Measurements from ENCODE around the gene MUSTN1. TPM values are rescaled to one million over a fixed set of nuclear protein-coding genes. Genes with fewer than 3 reads are reported as not detected.
A peak's percentile ranks its signal among the peaks of the same experiment; 100 is the strongest.

Gene MUSTN1
- total RNA-seq, 1 donor from 2014 or later = 2.0 TPM

DNA sequence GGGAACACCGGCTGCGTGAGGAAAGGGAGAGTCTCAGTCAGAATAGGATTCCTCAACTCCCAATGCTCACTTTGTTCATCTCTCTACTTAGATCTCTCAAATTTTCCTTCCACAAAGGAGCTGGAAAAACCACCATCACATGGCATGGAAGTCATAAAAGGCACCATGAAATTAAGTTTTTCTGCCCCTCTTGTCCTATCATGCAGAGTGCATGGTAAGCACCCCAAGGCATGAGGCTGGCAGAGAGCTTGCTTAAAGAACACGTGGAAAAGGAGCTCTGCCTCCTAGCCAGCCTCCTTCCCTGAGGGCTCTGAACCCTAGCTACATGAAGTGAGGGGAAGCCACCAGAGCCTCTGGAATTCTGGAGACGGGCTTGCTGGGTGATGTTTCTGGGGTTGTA is 44.8 kb upstream of the MUSTN1 start:
- TF ChIP-seq, protein P1, sequence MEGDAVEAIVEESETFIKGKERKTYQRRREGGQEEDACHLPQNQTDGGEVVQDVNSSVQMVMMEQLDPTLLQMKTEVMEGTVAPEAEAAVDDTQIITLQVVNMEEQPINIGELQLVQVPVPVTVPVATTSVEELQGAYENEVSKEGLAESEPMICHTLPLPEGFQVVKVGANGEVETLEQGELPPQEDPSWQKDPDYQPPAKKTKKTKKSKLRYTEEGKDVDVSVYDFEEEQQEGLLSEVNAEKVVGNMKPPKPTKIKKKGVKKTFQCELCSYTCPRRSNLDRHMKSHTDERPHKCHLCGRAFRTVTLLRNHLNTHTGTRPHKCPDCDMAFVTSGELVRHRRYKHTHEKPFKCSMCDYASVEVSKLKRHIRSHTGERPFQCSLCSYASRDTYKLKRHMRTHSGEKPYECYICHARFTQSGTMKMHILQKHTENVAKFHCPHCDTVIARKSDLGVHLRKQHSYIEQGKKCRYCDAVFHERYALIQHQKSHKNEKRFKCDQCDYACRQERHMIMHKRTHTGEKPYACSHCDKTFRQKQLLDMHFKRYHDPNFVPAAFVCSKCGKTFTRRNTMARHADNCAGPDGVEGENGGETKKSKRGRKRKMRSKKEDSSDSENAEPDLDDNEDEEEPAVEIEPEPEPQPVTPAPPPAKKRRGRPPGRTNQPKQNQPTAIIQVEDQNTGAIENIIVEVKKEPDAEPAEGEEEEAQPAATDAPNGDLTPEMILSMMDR (IDR thresholded peaks at IDR 0.05) = no peak
- H3K9me3 Mint-ChIP-seq (ENCODE audit: unreplicated experiment) = peaks cover 1% of the 10 kb centered on the region
- peaks cover 2% of the 10 kb centered on the region for H3K36me3 Mint-ChIP-seq (ENCODE audit: unreplicated experiment)
- H3K27me3 Mint-ChIP-seq (ENCODE audit: unreplicated experiment) = no peaks in the 10 kb centered on the region
- H3K27ac Mint-ChIP-seq (ENCODE audit: unreplicated experiment) = no peak overlapping the region
- no peak overlapping the region for H3K4me3 Mint-ChIP-seq (ENCODE audit: unreplicated experiment)
- H3K4me1 Mint-ChIP-seq (ENCODE audit: unreplicated experiment) = peaks cover 5% of the 10 kb centered on the region
- DNase-seq (ENCODE audit: extremely low spot score, unreplicated experiment) = no peak

DNA sequence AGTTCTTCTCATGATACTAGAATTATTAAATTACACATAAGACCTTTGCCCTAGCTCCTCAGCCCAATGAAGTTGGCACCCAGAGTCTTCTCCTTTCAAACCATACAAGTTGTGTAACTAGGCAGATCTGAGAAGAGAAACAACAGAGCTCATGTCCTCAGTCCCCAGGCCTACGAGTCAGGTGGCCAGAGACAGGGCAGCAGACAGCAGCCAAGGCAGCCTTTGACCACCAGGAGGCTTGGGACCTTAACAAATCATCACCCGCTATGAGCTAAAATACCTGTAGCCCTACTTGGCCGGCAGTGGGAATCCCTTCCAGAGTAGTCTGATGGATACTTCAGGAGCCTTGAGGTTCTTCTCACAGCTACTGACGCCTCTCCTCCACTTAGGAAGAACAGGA is 44.3 kb upstream of the MUSTN1 start:
- DNase-seq (ENCODE audit: extremely low spot score, unreplicated experiment) = no peak
- Mint-ChIP-seq H3K9me3 (ENCODE audit: unreplicated experiment) (no peaks in the 10 kb centered on the region), H3K4me1 (ENCODE audit: unreplicated experiment) (peaks cover 7% of the 10 kb centered on the region)

DNA sequence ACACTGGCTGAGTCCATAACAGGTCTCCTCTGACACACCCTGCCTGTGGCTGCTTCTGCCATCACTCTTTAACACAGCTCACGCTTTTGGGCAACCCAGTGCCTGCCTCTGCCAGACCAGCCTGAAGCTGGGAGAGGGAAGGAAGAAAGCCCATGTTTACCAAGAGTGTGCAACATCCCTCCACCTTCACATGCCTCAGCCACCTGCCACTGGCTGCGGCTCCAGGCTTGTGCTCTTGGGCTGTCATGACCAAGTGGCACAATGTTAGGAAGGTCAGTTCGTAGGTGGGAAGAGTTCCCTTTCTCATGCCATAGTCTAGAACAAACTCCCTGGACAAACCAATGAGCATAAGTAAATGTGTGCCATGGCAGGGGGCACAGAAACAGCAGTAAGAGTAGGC is 42.3 kb upstream of the MUSTN1 start:
- TF ChIP-seq, protein P1 (IDR thresholded peaks at IDR 0.05) = no peak
- H3K4me3 Mint-ChIP-seq (ENCODE audit: unreplicated experiment) = no peak overlapping the region

More for the DNA sequence above, 44.3 kb upstream of the MUSTN1 start:
- Mint-ChIP-seq H3K4me3 (ENCODE audit: unreplicated experiment) (no peak overlapping the region), H3K36me3 (ENCODE audit: unreplicated experiment) (peaks cover 2% of the 10 kb centered on the region), H3K27me3 (ENCODE audit: unreplicated experiment) (no peaks in the 10 kb centered on the region), H3K27ac (ENCODE audit: unreplicated experiment) (no peak overlapping the region)
- TF ChIP-seq, protein P1 (IDR thresholded peaks at IDR 0.05) = no peak

GRCh38 chr3:52874864-52875587 is 40.2 kb upstream of the MUSTN1 start:
- no peak for DNase-seq (ENCODE audit: extremely low spot score, unreplicated experiment)
- TF ChIP-seq, protein P1 (IDR thresholded peaks at IDR 0.05) = no peak
- Mint-ChIP-seq H3K4me3 (ENCODE audit: unreplicated experiment) (no peak overlapping the region), H3K36me3 (ENCODE audit: unreplicated experiment) (peaks cover 2% of the 10 kb centered on the region), H3K27me3 (ENCODE audit: unreplicated experiment) (no peaks in the 10 kb centered on the region), H3K27ac (ENCODE audit: unreplicated experiment) (no peak overlapping the region), H3K9me3 (ENCODE audit: unreplicated experiment) (no peaks in the 10 kb centered on the region), H3K4me1 (ENCODE audit: unreplicated experiment) (peaks cover 12% of the 10 kb centered on the region)

More for the DNA sequence above, 42.3 kb upstream of the MUSTN1 start:
- no peak overlapping the region for H3K27ac Mint-ChIP-seq (ENCODE audit: unreplicated experiment)
- no peak for DNase-seq (ENCODE audit: extremely low spot score, unreplicated experiment)
- H3K36me3 Mint-ChIP-seq (ENCODE audit: unreplicated experiment) = peaks cover 2% of the 10 kb centered on the region
- no peaks in the 10 kb centered on the region for H3K9me3 Mint-ChIP-seq (ENCODE audit: unreplicated experiment)
- H3K27me3 Mint-ChIP-seq (ENCODE audit: unreplicated experiment) = no peaks in the 10 kb centered on the region
- H3K4me1 Mint-ChIP-seq (ENCODE audit: unreplicated experiment) = peaks cover 12% of the 10 kb centered on the region

- Mint-ChIP-seq H3K9me3 (ENCODE audit: unreplicated experiment) (no peaks in the 10 kb centered on the region), H3K4me1 (ENCODE audit: unreplicated experiment) (peaks cover 12% of the 10 kb centered on the region), H3K27me3 (ENCODE audit: unreplicated experiment) (no peaks in the 10 kb centered on the region), H3K4me3 (ENCODE audit: unreplicated experiment) (no peak overlapping the region), H3K27ac (ENCODE audit: unreplicated experiment) (peak overlapping the region; percentile 15), H3K36me3 (ENCODE audit: unreplicated experiment) (peaks cover under 1% of the 10 kb centered on the region)
- TF ChIP-seq, protein P1 (IDR thresholded peaks at IDR 0.05) = no peak
- DNase-seq (ENCODE audit: extremely low spot score, unreplicated experiment) = no peak
These were observed 39.4 kb upstream of the MUSTN1 start for GRCh38 chr3:52874160-52874701.

All from osteocyte (in vitro differentiated cells).